Pulmonary artery endothelial cell (primary cell): ENCODE data around the gene RNASE8. TPM values are rescaled to one million over a fixed set of nuclear protein-coding genes. Genes with fewer than 3 reads are reported as not detected.

ENCODE experiments used
- DNase-seq: peaks from one replicate; pipeline ENCODE4 v3.0.0-alpha.2; 2011; ENCODE audit warnings: low read depth, low spot score
- total RNA-seq: library from RNA; depleted of rRNA; stranded (reverse); fragments of >200 nt; gene quantifications from 2 replicates; pipeline ENCODE4 v1.2.3, GENCODE V29; 2014

The RNASE8 gene
- total RNA-seq, 1 donor from 2014 or later, result not detected

DNA sequence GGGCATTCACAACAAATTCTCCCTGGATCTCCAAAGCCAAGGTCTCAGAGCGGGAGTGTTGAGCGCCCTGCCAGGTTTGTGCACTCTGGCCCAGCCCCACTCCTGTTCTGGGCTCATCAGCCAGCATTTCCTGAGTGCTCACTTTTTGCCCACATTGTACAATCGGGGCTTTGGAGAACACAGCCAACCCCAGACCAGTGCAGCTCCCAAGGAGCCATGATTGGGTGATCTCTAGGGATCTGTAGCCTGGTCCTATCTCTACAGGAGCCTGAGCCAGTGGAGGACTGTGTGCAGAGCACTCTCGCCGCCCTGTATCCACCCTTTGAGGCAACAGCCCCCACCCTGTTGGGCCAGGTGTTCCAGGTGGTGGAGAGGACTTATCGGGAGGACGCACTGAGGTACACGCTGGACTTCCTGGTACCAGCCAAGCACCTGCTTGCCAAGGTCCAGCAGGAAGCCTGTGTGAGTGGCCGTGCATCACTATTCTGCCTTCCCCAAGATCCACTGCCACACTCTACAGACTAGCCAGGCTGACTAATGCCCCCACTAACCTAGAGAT, 15.2 kb downstream of the RNASE8 start:
- DNase-seq, result no peak

DNA sequence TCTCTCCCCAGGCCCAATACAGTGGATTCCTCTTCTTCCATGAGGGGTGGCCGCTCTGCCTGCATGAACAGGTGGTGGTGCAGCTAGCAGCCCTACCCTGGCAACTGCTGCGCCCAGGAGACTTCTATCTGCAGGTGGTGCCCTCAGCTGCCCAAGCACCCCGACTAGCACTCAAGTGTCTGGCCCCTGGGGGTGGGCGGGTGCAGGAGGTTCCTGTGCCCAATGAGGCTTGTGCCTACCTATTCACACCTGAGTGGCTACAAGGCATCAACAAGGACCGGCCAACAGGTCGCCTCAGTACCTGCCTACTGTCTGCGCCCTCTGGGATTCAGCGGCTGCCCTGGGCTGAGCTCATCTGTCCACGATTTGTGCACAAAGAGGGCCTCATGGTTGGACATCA, 16.3 kb downstream of the RNASE8 start:
- DNase-seq, result no peak

DNA sequence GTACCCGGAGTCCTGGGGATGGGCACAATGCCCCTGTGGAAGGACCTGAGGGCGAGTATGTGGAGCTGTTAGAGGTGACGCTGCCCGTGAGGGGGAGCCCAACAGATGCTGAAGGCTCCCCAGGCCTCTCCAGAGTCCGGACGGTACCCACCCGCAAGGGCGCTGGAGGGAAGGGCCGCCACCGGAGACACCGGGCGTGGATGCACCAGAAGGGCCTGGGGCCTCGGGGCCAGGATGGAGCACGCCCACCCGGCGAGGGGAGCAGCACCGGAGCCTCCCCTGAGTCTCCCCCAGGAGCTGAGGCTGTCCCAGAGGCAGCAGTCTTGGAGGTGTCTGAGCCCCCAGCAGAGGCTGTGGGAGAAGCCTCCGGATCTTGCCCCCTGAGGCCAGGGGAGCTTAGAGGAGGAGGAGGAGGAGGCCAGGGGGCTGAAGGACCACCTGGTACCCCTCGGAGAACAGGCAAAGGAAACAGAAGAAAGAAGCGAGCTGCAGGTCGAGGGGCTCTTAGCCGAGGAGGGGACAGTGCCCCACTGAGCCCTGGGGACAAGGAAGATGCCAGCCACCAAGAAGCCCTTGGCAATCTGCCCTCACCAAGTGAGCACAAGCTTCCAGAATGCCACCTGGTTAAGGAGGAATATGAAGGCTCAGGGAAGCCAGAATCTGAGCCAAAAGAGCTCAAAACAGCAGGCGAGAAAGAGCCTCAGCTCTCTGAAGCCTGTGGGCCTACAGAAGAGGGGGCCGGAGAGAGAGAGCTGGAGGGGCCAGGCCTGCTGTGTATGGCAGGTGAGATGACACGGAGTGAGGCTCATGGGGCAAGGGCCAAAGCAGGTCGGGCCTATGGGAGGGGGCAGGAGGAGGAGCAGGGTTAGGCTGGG, 17.0 kb downstream of the RNASE8 start:
- no peak for DNase-seq

DNA sequence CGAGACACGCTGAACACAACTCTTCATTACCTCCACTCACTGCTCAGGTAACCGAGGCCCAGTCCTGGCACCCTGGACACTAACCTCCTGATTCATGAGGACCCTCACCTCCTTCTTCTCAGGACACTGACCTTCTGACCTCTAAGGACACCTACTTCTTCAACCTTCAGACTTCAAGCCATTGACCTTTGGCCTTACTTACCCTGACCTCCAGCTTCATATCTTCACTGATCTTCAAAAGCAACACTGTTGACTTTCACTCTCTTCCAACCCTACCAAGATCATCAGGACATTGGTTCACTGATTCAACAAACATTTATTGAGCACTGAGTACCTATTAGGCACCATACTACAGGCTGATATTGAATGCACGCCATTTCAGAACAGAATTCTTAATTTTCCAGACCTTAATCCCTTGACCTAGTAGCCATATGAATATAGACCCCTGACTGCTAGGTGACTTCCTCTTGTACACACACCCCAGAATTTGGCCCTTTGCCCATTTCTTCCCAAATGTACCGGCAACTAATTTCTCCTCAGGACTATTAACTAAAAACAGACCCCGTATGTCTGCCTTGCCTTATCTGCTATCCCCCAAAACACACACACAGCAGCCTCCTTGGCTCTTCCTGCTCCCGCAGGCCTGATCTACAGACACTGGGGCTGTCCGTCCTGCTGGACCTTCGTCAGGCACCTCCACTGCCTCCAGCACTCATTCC, 18.3 kb downstream of the RNASE8 start:
- no peak for DNase-seq

DNA sequence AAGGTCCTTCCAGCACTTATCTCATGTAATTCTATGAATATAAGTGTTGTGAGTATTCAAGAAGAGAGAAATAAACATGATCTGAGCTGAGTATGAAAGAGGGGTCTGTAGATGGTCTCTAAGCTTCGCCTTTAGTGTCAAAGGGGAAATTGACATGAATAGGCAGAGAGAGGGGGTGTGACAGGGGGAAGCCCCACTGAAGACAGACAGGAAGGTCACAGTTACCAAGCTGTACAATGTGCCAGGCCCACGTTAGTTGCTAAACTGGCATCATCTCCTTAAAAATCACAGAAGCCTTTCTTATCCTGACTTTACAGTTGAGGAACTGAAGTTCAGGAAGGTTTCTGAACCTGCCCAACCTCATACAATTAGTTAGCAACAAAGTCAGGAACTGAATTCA, 20.1 kb downstream of the RNASE8 start:
- DNase-seq, result no peak

DNA sequence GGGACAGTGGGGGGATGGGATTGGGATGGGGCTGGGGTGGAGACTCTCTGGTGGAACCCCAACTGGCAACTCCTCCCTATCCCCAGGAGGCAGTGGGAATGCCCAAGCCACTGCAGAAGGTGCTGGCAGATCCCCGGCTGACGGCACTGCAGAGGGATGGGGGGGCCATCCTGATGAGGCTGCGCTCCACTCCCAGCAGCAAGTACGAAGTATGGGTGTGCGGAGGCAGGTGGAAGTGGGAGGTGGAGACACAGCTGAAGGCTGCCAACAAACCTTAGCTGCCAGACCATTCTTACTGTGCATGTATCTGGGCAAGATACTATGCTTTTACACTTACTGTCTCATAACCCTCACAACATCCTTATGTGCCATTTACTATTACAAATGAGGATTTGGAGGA, 20.7 kb downstream of the RNASE8 start:
- no peak for DNase-seq

DNA sequence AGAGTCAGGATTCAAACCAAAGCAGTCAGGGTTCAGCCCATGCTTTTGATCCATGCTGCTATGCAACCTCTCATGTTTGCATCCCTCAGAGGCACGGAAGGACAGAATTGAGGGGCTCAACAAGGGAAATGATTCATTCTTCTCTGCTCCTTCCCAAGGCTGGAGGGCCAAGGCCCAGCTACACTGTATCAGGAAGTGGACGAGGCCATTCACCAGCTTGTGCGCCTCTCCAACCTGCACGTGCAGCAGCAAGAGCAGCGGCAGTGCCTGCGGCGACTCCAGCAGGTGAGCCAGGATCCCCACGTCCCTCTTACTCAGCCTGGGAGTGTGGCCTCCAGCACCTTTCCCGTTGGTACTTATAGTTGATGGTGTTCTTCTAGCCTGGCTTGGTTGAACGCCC, 21.1 kb downstream of the RNASE8 start:
- no peak for DNase-seq

DNA sequence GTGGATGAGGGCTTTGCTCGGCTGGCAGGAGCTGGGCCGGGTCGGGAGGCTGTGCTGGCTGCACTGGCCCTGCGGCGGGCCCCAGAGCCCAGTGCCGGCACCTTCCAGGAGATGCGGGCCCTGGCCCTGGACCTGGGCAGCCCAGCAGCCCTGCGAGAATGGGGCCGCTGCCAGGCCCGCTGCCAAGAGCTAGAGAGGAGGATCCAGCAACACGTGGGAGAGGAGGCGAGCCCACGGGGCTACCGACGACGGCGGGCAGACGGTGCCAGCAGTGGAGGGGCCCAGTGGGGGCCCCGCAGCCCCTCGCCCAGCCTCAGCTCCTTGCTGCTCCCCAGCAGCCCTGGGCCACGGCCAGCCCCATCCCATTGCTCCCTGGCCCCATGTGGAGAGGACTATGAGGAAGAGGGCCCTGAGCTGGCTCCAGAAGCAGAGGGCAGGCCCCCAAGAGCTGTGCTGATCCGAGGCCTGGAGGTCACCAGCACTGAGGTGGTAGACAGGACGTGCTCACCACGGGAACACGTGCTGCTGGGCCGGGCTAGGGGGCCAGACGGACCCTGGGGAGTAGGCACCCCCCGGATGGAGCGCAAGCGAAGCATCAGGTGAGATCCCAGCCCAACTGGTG, 24.0 kb downstream of the RNASE8 start:
- DNase-seq, result no peak

DNA sequence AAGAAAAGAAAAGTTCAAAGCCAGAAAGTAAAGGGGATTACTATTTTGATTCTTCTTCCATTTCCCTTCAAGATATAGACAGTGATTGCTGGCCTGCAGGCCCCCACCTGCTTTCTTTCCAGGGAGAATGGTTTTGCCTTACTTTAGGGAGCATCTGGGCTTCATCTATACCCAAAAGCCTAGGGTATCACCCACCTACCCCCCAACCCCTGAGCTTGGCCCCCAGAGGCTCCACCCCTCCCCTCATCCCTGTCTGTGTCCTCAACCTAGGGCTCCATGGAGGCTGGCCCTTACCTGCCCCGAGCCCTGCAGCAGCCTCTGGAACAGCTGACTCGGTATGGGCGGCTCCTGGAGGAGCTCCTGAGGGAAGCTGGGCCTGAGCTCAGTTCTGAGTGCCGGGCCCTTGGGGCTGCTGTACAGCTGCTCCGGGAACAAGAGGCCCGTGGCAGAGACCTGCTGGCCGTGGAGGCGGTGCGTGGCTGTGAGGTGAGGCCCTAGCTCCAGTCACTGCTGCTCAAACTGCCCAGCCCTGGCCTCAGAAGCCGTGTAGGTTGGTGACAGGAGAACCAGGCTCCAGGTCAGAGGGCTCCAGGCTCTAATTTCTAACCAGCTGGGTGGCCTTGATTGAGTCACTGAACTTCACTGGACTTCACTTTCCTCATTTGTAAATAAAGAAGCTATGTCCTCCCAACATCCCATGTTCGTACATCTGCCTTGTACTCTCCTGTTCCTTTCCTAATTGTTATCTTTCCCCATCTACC, 26.1 kb downstream of the RNASE8 start:
- no peak for DNase-seq

DNA sequence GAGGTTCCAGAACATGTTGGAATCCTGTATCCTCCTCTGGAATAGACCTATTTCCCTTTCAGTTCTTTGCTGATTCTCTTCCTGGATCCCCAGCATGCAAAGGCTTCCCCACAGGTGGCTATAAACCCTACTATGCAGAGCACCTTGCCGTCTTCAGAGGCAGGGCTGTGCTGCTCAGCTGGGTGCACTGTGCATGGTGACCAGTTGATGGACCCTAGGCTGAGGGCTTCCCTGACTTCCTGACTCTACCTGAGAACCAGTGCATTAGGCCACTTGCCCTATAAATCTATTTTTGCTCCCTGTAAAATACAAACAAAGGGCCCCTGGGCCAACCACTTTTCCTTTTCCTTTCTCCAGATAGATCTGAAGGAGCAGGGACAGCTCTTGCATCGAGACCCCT, 26.8 kb downstream of the RNASE8 start:
- DNase-seq, result no peak

DNA sequence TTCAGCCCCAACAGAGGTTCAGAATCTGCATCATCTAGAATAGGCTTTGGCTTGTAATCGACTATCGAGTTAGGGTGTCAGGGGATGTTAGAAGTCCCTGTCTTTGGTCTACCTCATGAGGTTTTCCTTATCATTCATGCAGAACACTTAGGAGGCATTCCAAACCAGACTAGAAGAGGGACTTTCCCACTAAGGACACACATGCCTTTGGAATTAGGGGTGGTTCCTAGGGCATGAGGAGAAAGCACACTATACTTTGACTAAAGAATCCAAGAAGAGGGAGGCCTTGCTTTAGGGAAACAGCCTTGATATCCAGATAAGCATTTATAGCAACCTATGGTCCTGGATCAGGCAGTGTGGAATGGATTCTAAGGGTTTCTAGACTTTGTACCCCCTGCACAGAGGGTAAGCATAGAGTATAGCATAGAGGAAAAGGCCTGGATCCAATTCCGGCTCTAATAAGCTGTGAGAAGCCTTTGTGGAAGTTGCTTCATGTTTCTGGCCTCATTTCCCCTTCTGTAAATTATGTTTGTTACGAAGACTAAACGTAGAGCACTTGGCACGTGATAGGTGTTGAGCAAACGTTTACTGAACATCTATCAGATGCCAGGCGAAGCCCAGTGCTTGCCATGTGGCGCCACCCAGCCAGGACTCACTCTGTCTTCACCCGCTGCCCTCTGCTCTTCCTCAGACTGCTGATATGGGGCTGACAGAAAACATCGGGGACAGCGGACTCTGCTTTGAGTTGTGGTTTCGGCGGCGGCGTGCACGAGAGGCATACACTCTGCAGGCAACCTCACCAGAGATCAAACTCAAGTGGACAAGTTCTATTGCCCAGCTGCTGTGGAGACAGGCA, 27.6 kb downstream of the RNASE8 start:
- no peak for DNase-seq

DNA sequence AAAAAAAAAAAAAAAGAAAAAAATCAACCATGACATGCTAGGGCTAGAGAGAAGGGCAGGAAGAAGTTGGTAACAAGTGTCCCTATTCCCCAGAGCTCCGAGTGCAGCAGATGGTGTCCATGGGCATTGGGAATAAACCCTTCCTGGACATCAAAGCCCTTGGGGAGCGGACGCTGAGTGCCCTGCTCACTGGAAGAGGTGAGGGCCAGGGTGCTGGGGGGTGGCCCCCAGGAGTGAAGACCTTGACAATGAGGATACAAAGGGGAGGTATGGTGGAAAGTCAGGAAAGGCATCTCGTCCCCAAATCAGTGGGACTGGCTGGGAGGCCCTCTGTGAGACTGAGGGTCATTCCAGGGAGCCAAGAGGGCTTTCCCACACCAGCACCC, 29.3 kb downstream of the RNASE8 start:
- no peak for DNase-seq

DNA sequence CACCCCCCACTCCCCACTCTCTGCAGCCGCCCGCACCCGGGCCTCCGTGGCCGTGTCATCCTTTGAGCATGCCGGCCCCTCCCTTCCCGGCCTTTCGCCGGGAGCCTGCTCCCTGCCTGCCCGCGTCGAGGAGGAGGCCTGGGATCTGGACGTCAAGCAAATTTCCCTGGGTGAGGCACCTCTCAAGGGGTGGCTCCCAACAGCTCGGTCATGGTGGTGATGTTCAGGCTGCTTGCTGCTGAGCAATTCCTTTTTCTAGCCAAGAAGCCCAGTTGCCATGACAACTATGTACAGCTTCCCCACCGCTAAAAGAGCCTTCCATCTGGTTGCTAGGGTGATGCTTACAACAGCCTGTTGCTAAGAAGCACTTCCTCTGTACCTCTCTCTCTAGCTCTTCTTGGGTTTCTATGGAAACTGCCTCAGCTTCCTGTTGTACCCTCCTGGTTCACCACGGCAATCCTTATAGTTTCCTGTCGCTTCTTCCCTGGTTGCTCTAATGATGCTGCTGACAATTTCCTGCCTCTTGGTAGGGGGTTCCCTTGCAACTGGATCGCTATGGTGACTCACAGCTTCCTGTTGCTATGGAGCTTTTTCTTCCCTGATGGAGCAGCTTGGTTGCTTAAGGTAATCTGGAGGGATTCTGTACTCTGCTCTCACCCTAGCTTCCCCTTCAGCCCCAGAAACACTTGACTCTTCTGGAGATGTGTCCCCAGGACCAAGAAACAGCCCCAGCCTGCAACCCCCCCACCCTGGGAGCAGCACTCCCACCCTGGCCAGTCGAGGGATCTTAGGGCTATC, 29.9 kb downstream of the RNASE8 start:
- peak; percentile 83 for DNase-seq

DNA sequence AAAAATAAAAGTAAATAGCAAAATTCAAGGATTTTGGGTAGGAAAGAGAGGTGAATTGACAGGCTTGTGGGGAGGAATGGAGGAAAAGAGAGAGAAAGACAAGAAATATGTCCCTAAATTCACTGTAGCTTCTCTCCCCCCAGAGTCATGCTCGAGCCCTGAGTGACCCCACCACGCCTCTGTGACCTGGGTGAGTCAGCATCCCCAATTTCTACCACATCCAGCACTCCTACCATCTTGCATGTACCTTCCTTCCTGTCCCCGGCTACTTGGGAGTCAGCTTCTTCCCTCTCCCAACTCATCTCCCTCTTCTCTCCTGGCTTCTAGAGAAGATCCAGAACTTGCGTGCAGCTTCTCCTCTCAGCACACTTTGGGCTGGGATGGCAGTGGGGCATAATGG, 31.1 kb downstream of the RNASE8 start:
- DNase-seq, result no peak

DNA sequence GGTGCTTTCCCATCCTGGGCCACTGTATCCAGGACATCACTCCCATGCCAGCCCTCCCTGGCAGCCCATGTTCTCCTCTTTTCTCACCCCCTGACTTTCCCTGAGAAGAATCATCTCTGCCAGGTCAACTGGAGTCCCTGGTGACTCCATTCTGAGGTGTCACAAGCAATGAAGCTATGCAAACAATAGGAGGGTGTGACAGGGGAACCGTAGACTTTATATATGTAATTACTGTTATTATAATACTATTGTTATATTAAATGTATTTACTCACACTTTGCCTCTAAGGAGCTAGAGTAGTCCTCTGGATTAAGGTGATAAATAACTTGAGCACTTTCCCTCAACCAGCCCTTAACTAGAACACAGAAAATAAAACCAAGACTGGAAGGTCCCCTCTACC, 31.6 kb downstream of the RNASE8 start:
- no peak for DNase-seq

DNA sequence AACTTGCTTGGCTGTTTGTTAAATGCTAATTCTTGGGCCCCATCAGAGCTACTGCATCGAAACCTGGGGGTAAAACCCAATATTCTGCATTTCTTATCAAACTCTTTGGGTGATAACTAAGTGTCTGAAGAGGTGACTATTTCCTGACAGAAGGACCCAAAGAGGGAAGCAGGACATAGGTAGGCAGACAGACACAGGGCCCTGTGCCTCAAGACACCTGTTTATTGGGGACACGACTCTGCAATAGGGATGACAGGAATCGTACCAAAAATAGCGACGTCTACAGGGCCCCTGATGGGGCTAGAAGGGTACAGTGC, 32.2 kb downstream of the RNASE8 start:
- no peak for DNase-seq

DNA sequence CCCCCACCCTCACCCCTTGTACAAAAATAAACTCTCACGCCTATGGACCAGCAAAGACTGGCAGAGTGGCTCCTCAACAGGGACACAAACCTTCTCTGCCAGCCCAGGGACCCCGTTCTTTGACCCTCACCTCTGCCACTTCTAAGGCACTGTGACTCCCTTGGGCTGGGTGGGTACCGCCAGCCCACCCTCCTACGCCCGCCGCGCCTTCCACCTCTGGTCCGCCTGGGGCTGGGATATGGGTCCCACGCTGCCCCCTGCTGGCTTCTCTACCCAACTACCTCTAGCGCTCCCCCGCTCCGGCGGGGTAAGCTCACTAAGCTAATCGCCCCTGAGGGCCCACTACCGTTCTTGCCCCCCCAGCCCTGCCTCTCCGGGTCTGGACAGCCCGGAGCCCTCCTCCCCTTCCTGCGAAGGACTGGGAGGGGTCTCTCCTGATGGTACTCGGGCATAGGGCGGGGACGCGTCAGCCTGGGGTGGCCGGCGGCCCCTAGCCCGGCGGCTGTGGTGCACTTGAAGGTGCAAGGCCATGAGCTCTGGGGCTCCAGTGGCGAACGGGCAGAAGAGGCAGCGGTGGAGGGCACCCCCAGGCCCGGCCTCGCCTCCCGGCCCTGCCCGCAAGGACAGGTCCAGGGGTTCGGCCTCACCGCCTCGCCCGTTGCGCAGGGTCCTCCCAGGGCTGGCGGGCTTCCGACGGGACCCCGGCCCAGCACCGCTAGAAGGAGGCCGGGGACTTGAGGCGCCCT, 32.7 kb downstream of the RNASE8 start:
- DNase-seq, result no peak

DNA sequence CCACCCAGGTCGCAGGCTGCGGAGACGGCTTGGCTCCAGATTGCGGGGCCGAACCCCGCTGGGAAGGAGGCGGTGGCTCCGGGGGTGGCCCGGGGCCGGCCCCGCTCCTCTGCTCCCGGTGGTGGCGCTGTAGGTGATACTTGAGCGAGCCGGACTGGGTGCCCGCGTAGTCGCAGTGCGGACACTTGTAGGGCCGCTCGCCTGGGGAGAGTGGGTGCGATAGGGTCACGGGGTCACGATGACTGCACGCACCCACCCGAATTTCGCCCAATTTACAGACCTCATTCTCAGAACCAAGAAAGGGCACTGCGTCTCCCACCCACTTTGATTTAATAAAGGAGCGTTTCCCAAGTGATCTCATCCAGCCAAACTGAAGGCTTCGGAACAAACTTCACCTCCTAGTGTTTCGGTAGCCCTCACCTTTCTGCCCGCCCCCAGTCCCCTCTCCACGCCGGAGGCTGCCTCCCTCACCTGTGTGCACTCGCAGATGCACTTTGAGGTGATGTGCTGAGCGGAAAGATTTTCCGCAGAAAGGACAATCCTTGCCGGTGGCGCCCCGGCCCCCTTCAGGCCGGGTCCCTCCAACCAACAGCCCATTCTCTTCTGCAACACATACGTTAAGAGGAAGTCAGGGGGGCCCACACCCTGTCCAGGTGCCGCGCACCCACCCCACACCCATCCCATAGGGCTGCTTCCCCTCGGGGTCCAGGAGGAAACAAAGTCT, 33.5 kb downstream of the RNASE8 start:
- no peak for DNase-seq
